SK-N-MC (cell line): Measurements from ENCODE around the gene DHCR7.
A peak's percentile ranks its signal among the peaks of the same experiment; 100 is the strongest.

ENCODE experiments used
- DNase-seq: peaks from one replicate; pipeline ENCODE4 v3.0.0-alpha.2; 2011; ENCODE audit warnings: low read depth, low spot score
- H3K27ac ChIP-seq: fragments of 200-600 bp; sonication (generic); 2 replicates; pipeline ENCODE4 v1.5.1; 2016; ENCODE audit warnings: mixed run types
- H3K36me3 ChIP-seq: fragments of 200-600 bp; sonication (generic); 2 replicates; pipeline ENCODE4 v1.6.1; 2017; ENCODE audit warnings: antibody characterized with exemption, low read length, mixed read lengths; ENCODE audit not compliant: insufficient read depth
- H3K4me3 ChIP-seq: fragments of 200-600 bp; sonication (generic); 2 replicates; pipeline ENCODE4 v1.5.1; 2016
- H3K9ac ChIP-seq: fragments of 200-600 bp; sonication (generic); 2 replicates; pipeline ENCODE4 v1.8.0; 2017; ENCODE audit warnings: mixed run types, mixed read lengths; ENCODE audit not compliant: insufficient read length
- H3K9me3 ChIP-seq: fragments of 200-600 bp; sonication (generic); 2 replicates; pipeline ENCODE4 v1.6.1; 2017; ENCODE audit warnings: low read depth, mild to moderate bottlenecking, antibody characterized with exemption, low read length, moderate library complexity, mixed read lengths
- EZH2 ChIP-seq: fragments of 200-600 bp; sonication (generic); IDR thresholded peaks from one replicate; pipeline ENCODE4 v1.6.1; 2017; ENCODE audit warnings: antibody characterized with exemption
- FOXP2 ChIP-seq: optimal IDR thresholded peaks from 2 replicates; pipeline ENCODE3; 2011; ENCODE audit warnings: mild to moderate bottlenecking, moderate library complexity; ENCODE audit not compliant: insufficient read depth; ENCODE audit errors: extremely low read length, control extremely low read depth
- POLR2AphosphoS5 ChIP-seq: IDR thresholded peaks from 2 replicates; pipeline ENCODE4 v1.6.1; 2012; ENCODE audit warnings: mild to moderate bottlenecking, low read depth, low read length, borderline replicate concordance

Gene DHCR7, protein sequence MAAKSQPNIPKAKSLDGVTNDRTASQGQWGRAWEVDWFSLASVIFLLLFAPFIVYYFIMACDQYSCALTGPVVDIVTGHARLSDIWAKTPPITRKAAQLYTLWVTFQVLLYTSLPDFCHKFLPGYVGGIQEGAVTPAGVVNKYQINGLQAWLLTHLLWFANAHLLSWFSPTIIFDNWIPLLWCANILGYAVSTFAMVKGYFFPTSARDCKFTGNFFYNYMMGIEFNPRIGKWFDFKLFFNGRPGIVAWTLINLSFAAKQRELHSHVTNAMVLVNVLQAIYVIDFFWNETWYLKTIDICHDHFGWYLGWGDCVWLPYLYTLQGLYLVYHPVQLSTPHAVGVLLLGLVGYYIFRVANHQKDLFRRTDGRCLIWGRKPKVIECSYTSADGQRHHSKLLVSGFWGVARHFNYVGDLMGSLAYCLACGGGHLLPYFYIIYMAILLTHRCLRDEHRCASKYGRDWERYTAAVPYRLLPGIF

DNA sequence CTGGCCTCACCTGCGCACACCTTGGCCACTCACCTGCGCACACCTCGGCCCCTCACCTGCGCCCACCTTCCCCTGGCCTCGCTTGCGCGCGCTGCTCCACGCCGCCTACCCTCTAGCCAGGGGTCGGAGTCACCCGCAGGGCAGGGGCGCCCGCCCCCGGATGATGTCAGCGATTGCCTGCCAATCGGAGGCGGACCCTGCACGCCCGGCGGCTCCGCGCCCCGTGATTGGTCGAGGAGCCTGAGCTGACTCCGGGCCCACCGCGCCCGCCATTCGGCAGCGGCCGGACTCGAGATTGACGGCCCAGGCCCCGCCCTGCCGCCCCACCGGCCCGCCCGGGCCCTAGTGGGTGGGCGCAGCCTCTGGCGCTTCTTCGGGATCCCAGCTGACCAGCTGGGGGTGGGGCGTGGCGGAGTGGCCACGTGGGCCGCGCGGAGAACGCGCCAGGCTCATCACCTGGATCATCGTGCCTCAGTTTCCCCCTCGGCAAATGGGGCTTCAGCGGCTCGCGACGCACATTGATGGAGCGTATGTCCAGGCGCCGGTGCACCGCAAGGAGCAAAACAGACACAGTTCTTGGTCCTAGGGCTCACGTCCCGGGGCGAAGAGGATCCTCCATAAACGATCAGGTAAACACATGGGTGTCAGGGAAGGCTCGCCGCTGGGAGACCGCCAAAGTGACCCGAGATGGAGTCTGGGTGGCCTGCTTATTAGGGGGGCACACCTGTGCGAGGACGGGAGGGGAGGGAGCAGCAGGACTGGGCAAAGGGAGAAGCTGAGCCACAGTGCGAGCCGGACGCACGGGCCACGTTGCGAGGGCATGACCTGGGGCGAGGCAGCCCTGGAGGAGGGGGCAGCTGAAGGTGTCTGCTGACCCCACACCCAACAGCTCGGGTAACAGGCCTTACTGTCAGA, at the start of gene DHCR7:
TSS of gene DHCR7 (minus strand) at position 137 of the 915 bp plus-strand sequence. CDS start 3,441 bp downstream, outside the sequence.
- Histone ChIP-seq H3K36me3 (peaks cover 47% of the 10 kb centered on the region), H3K27ac (peak within 1 kb of the TSS; percentile 55; the same call in 1 of the 2 replicates), H3K9ac (peak within 1 kb of the TSS; percentile 83), H3K4me3 (peak within 1 kb of the TSS; percentile 93), H3K9me3 (no peaks in the 10 kb centered on the region)
- peak; percentile 82; the same call in 1 of the 2 replicates for TF ChIP-seq POLR2AphosphoS5
- TF ChIP-seq EZH2, result no peak
- peak; percentile 60 for TF ChIP-seq FOXP2
- no peak for DNase-seq

DNA sequence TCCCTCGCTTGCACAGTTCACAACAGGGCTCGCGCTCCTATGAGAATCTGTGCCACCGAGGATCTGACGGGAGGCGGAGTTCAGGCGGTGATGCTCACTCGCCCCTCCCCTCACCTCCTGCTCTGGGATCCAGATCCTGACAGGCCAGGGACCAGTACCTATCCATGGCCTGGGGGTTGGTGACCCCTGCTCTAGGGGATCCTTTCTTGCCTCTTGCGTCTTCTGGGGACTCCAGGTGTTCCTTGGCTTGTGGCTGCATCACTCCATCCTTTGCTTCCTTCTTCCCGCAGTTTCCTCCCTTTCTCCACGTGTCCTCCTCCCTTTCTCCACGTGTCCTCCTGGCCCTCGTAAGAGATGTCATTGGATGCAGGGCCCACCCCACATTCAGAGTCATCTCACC, 48.2 kb upstream of the DHCR7 start:
- DNase-seq, result no peak
- TF ChIP-seq EZH2, result no peak
- no peak for TF ChIP-seq POLR2AphosphoS5
- no peak for TF ChIP-seq FOXP2
- H3K36me3 ChIP-seq, result peaks cover 10% of the 10 kb centered on the region; the same call in 1 of the 2 replicates

DNA sequence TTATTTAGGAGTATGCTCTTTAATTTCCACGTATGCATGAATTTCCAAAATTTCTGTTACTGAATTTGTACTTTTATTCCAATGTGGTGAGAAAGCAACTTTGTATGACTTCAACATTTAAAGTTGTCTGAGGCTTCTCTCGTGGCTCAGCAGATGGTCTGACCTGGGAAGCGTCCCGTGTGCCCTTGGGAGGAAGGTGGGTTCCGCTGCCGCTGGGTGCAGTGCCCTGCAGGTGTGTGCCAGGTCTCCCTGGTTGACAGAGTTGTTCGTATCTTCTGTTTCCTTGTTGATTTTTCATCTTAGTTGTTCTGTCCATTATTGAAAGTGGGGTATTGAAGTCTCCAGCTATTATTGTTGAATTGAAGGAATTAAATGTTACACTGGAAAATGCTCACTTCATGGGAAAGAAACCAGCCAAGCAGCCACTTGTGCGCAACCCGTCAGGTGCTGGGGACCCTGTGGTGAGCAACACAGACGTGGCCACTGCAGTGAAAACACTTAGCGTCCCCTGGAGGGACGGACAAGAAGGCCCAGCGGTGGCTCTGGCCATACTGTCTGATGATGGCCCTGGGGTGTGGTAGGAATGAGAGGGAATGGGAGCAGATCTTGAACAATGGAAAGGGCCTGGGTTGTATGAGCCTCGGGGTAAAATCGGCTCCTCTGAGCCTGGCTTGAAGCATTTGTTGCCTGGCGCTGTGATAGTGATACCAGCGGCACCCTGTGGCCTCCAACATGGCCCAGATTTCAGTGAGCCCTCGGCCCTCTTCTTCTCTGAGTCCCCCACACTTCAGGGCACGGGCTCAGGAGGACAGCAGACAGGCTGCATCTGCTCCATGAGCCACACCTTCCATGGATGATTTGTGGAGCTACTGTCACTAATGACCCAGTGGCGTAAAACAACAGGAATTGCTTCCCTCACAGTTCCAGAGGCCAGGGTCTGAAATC, 47.4 kb upstream of the DHCR7 start:
- TF ChIP-seq POLR2AphosphoS5 (no peak), FOXP2 (no peak), EZH2 (no peak)
- no peak overlapping the region for H3K27ac ChIP-seq

More for the DNA sequence above, 48.2 kb upstream of the DHCR7 start:
- Histone ChIP-seq H3K9ac (no peak overlapping the region), H3K27ac (no peak overlapping the region), H3K4me3 (no peak overlapping the region), H3K9me3 (no peaks in the 10 kb centered on the region)

DNA sequence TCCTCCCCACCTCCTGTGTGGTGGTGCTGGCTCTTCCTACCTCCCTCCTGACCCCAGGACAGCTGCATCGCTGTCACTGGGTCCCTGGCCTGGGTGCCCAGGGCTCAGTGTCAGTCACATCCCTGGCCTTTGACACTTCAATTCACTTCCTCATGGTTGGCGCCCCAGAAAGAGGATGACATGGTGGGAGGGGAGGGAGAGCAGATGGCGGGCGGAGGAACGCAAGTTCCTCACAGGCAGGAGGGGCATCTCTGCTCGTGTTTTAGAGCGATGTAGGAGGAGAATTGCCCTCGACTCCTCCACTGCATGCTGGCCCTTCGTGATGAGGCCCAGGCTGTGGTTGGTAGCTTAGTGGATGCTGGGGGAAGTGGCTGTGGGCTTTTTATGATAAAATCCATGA, 43.7 kb upstream of the DHCR7 start:
- H3K9me3 ChIP-seq, result no peaks in the 10 kb centered on the region
- H3K4me3 ChIP-seq, result no peak overlapping the region
- no peak overlapping the region for H3K9ac ChIP-seq
- DNase-seq, result no peak
- no peak for TF ChIP-seq FOXP2
- no peak for TF ChIP-seq POLR2AphosphoS5
- no peak for TF ChIP-seq EZH2
- no peaks in the 10 kb centered on the region for H3K36me3 ChIP-seq
- H3K27ac ChIP-seq, result no peak overlapping the region

More for the DNA sequence above, 47.4 kb upstream of the DHCR7 start:
- H3K9ac ChIP-seq, result no peak overlapping the region
- no peak overlapping the region for H3K4me3 ChIP-seq
- no peak for DNase-seq
- H3K36me3 ChIP-seq, result peaks cover 10% of the 10 kb centered on the region; the same call in 1 of the 2 replicates
- H3K9me3 ChIP-seq, result no peaks in the 10 kb centered on the region

DNA sequence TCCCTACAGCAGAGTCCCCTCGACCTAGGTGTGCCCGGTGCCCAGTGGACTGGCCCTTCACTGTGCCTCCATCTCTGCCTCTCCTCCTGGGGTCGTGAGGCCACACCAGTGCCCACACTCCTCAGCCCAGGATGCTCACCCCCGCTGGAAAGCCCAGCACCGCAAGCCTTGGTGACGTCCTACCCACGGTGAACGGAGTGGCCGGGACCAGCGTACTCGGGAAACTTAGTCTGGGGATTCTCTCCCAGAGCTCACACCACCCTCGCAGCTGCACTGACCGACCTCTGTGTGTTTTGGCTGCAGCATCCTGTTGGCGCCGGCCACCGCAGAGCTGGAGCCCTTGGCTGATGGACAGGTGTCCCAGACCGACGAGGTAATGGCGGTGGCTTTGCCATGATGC, 43.3 kb upstream of the DHCR7 start:
- H3K9ac ChIP-seq, result no peak overlapping the region
- no peak for TF ChIP-seq FOXP2
- no peak for TF ChIP-seq EZH2
- no peak for TF ChIP-seq POLR2AphosphoS5
- no peaks in the 10 kb centered on the region for H3K9me3 ChIP-seq
- no peaks in the 10 kb centered on the region for H3K36me3 ChIP-seq
- no peak for DNase-seq
- H3K27ac ChIP-seq, result no peak overlapping the region
- H3K4me3 ChIP-seq, result no peak overlapping the region

DNA sequence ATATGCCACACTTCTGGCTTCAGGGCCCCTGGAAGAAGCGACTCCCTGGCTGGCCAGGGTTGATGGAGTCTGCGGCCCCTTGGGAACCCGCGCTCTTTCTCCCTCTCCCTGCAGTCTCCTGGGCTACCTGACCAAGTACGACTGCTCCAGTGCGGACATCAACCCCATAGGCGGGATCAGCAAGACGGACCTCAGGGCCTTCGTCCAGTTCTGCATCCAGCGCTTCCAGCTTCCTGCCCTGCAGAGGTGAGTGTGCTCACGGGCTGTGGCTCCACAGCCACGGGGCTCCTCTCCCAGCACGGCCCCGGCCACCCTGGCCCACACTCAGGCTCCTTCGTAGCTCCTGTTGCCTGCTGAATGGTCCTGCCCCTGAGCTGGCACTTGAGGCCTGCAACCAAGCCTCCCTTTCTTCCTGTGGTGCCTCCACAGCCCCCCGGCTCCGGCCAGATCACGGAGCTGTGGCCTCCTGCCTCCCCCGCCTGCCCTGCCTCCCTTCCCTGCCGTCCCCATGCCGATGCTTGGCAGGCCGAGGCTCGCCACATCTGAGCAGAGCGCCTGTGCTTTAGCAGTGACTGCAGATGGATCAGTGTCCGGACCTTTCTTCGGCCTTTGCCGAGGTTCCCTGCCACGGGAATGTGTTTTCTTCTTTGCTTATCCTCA, 42.7 kb upstream of the DHCR7 start:
- Histone ChIP-seq H3K4me3 (no peak overlapping the region), H3K27ac (no peak overlapping the region), H3K9me3 (no peaks in the 10 kb centered on the region), H3K9ac (no peak overlapping the region), H3K36me3 (no peaks in the 10 kb centered on the region)
- TF ChIP-seq FOXP2 (no peak), EZH2 (no peak), POLR2AphosphoS5 (no peak)
- no peak for DNase-seq

DNA sequence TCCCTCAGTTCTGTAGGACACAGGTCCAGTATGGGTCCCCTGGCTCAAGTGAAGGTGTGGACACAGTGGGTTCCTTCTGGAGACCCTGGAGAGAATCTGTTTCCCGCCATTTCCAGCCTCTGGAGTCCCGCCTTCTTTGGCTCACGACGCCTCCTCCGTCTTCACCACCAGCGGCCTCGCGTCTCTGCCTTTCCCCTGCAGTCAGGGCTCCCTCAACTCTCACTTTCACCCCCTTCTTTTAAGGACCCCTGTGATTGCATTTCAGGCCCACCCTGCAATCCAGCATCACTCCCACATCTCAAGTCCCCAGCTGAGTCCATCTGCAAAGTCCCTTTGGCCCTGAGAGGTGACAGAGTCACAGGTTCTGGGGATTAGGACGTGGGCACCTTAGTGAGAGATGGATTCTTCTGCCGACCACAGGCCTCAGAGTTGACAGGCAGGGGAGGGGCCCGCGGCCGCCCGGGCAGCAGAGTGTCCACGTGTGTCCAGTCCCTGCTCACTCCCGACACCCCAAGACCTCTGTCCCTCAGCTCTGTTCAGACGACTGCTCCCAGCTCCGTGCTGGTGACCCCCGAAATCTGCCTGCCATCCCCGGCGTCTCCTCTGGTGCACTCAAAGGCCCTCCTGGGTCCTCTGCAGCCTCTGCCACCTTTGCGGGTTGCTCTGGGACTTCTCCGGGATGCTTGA, 42.0 kb upstream of the DHCR7 start:
- TF ChIP-seq POLR2AphosphoS5, result no peak
- no peak for DNase-seq
- Histone ChIP-seq H3K27ac (no peak overlapping the region), H3K9ac (no peak overlapping the region), H3K9me3 (no peaks in the 10 kb centered on the region), H3K36me3 (no peaks in the 10 kb centered on the region), H3K4me3 (no peak overlapping the region)
